HG02678 (cell line): ENCODE measurements around the gene VILL.

ENCODE experiments used
- ATAC-seq: cut with Tn5 transposase; IDR thresholded peaks from one replicate; pipeline ENCODE4 v1.9.1; 2021; ENCODE audit warnings: mild to moderate bottlenecking, moderate library complexity; ENCODE audit not compliant: unreplicated experiment

The VILL gene

DNA sequence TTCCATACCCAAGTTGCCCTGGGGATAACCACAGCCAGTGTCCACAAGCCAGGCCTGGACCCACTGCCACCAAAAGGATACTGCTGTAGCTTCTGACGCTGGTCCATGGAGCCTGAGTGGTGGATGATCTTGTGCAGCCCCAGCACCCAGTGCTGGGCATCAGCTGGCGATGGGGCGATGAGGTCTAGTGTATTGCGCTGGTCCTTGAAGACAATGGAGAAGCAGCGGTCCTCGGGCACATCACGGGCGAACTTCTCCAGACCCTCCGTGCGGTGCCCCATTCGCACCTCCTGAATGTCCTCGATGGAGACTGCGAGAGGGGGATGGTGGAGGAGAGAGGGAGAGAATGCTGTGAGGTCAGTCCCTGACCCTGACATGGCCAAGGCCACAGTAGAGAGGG is 25.8 kb downstream of the VILL start:
- ATAC-seq, result no peak

DNA sequence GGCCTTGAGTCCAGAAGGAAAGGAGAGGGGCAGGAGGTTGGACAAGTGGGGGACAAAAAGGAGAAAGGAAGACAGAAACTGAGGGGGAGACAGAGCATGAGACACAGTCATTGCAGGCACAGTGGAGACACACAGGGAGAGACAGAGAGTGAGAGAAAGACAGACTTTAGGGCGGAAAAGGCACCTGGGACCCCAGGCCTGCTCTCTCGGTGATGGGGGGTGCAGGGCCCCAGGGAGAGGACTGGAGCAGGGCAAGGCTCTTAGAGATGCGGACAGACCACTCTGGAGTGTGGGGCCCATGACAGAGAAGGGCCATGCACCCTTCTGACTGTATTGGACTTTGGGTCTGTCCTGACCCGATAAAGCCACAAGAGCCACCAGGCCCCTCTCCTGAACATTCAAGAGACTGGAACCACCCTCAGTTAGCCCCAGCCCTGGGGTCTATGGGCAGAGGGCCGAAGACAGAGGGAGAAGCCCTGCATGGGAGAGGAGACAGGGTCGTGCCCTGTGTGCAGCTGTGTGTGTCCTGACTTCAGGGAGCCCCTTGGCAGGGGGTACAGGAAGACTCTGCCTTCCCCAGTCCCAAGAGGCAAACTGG is 26.4 kb downstream of the VILL start:
- ATAC-seq, result no peak

DNA sequence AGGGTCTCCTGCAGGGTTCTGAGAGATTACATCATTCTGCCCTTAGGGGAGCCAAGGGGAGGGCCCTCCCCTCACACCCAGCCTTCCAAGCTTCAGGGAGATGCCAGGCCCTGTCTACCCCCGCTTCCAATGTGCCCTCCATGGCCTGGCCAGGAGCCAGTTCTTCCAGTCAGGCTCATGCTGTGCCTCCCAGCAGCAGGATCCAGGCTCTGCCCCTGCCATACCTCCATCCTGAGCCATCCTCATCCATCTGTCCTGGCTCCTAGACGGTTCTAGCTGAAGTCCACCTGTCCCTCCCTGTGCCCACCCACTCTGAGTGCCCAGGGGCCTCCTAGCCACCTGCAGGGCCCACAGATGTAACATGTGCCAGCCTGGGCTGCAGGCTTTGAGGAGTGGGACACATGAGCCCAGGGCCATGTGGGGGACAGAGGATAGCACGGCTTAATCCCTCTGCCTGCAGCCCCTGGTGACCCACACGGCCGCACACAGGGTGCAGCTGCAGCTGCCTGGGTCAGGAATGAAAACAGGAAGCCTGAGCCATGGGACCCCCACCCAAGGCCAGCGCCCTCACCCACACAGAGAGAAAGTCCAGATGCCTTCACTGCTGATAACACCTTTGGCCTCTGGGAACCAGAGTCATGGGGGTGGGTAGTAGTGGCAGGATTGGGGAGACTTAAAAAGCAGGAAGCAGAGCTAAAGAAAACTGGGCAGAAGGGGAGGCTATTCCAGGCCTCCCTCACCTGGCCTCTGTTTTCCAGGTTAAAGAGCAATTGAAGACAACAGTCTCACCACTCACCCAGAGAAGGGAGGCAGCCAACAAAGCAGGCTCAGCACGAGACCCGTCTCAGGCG is 27.1 kb downstream of the VILL start:
- no peak for ATAC-seq

DNA sequence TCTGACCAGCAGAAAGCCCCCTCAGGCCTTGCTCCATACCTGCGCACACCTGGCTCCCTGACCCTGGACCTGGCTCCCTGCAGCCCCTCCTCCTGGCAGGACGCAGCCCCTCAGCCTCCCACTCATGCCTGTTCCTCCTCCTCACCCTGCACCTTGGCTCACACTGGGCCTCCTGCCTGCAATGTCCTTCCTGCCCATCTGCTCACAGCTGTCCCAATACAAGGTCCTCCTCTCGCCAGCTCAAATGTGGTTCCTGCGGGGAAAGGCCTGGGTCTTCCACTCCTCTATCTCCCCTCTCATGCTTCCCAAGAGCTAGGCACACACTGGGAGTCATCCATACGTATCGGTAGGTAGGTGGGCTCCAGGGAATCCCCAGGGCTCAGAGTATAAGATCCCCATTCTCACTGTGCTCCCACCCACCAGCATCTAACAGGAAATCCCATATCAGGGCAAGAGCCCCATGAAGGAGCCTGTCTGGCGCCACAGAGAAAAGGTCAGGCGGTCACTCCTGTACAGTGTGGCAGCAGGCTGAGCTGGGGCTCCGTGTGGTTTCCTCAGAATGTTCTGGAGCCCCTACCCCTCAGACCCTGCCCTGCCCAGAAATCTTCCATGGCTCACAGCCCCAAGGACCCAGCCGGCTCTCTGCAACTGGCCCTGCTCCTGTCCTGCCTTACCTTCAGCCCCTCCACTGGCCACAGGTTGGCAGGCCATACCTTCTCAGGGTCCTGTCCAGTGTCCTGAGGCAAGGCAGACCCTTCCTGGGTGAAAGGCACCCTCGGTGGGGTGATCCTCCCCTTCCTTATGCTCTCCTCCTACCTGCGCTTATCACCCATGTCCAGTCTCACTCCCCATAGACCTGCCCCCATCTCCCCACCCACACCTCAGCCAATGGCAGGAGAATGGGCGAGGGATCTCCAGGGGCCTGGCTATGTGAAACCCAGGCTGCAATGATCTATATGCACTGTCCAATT is 28.0 kb downstream of the VILL start:
- ATAC-seq, result no peak

DNA sequence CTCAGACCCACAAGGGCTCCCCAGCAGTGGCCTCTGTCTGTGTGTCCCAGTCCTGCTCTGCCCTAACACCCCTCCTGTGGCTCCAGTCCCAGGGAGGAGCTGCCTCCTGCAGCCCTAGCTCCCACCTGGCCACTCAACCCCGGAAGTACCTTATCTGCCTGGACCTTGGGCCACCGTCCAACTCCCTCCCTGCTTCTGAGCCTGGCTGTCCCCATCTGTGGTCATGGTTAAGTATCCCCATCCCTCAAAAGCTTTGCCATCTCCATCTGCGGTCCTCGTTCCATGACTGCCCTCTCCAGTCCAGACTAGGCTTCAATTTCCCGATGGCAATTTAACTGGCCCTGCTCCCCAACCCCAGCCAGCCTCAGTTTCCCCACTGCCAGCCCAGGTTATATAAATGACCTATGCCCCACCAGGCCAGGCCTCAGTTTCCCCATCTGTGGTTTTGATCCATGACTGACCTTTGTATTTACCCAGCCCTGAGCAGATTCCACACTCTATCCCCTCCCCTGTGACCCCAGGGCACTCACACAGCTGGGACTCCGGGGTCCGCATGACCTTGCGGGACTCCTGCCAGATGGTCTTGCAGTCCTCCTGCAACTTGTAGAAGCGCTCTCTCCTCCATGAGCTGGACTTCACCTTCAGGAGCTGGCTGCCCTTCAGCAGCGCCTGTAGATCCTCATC is 29.2 kb downstream of the VILL start:
- ATAC-seq, result no peak

DNA sequence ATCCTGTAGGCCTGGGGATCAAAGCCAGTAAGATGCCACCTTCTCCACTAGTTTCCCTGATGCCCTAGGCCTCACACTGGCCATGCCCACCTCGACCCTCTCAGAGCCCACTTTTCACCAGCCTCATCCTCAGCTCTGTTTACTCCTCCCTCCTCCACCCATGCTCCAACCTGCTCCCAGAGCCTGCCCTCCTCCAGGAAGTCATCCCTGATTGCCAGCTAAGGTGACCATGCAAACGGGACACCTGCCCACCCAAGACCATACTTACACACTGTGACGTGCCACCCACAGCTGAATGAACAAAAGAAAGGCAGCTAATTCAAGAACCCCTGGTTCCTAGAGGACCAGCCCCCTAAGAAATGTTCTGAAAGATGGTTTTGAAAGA is 29.7 kb downstream of the VILL start:
- no peak for ATAC-seq

DNA sequence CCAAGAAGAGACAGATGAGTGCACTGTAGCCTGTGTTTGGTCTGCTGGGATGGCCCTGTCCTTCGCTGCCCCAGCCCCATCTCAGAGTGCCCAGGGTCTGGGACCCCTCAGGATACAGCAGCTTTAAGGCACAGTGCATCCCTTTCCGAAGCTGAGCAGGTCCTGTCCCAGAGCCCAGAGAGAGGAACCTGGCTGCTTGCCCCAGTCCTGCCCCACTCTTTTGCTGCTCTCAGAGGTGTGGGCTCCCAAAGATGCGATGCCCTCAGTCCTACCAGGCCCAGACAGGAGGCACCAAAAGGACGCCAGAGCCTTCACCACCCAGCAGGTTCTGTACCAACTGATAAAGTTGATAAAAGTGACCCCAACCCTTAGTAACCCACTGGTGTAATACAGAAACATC is 30.6 kb downstream of the VILL start:
- no peak for ATAC-seq

DNA sequence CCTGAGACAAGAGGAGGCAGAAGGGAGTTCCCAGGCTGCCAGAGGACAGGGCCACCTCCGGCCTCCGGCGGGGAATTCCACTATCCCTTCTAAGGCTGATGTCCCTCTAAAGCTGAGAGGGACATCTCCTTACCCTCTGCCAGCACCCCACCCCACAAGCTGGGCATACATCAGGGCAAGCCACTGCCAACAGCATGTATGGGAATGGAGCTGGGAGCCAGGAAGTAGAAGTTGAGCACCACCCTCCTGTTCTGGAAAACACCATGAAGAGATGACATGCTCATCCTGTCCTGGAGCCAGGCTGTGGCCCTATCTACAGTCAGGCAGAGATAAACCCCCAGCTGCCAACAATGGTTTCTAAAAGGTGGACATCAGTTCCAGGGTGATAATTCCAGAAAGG is 31.7 kb downstream of the VILL start:
- ATAC-seq, result no peak

DNA sequence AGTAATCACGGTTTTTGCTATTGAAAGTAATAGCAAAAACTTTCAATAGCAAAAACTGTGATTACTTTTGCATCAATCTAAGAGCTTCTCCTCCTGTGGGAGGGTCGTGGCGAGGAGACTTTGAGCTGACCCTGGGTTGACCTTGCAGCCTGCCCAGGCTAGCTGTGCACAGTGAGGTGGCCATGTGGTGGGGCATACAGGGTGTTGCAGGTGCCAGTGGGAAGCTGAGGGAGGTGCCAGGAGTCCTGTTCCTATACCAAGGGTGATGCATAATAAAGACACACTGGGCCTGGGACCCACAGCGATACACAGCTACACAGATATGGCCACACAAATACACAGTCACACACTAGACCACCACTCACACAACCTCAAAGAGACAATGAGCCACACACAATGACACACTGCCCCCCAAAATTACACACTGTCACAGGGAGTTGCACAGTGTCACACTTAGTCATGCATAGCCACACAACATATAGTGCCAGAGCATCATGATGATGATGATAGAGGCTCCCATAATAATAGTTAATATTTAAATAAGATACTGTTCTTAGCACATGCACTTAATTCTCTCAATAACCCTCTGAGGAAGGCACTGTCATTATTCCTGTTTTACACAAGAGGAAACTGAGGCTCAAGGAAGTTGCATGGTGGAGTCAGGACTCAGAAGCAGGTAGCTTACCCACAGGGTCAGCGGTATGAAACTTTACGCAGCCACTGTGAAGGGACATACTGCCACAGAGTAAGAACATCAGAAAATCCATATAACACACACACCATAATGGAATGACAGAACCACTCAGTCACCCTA is 32.5 kb downstream of the VILL start:
- no peak for ATAC-seq

DNA sequence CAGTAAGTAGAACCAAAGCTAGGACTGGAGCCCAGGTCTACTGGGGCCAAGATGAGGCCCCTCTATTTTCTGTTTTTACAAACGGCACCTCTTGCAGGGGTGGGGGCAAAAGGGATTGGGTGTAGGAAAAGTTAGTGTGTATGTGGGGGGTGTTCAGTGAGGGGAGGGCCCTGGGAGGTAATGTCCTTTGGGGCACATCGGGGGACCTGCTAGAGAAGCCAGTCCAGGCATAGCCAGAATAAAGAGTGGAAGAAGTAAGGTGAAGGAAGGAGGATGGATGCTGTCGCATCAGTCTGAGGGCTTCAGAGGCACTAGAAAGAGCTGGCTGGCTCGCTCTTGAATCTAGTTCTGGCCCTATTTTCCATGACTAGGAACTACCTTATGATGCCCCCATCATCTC is 36.3 kb downstream of the VILL start:
- ATAC-seq, result no peak

DNA sequence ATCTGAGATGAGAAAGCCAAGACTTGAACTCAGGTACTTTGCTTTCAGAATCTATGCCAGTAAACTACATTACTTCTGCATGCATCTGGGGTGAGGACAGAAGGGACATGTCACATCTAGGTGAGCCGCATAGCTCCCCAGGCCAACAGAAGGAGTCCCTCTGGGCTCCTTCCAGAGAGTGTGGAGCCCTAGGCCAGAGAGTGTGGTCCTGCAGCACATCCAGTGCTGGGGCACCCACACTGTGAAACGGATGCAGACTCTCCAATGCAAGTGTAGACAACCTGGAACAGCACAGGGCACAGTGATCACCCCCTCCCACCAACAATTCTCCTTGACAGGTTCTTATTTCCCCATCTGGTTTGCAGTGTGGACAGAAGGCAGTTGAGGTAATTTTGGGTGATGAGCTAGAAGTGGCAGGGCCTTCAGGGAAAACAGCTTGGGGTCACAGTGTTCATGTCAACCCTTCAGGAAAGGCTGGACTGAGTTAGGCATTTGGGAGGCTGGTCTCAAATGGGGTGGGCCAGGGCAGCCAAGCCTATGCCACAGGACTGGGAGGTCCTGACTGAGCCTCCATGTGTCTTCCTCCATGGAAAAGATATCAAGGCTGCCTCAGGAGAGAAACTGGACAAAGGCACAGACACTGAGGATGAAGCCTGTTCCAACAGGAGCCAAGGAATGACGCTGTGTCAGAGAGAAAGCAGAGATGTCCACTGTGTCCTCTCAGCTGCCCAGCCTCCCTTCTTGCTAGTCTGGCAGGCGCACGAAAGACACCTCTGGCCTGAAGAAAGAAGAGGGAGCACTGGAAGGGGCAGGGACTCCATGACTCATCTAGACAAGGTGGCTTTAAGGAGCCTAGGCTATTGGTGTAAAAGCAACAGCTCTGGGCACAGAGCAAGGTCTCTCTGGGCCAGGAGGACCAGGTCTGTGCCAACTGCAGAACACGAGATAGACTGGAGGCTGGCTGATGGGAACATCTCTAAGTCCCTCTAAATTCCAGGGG is 37.2 kb downstream of the VILL start:
- ATAC-seq, result no peak

DNA sequence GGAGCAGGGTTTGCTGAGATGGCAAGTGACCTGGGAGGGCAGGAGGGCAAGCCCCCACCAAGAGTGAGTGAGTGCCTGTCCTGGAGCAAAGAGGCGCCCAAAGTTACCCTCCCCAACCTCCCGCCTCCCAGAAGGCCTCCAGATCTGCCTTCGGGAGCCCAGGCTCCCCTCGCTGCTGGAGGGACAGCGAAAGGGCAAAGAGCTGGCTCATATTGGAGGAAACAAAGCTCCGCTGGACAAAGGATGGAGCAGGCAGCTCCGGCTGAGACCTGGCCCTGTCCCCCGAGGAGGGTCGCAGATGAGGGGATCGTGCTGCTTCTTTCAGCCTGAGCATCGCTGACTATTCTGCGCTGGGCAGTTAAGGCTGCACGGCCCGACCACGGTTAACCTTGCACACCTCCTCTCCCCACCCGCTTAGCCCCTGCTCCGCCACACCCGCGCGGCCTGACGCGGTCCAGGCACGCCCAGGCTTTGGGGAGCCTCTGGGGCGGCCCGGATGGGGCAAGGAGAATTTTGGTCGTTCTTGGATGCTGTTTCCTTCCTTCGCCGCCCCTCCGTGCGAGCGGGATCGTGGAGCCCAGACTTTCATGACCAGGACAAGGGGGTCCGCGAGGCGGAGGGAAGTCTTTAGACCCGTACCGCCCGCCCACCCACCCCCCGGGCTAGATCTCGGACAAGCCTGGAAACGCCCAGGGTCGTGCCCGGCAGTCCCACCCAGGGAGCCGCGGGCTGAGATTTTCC is 38.2 kb downstream of the VILL start:
- no peak for ATAC-seq

DNA sequence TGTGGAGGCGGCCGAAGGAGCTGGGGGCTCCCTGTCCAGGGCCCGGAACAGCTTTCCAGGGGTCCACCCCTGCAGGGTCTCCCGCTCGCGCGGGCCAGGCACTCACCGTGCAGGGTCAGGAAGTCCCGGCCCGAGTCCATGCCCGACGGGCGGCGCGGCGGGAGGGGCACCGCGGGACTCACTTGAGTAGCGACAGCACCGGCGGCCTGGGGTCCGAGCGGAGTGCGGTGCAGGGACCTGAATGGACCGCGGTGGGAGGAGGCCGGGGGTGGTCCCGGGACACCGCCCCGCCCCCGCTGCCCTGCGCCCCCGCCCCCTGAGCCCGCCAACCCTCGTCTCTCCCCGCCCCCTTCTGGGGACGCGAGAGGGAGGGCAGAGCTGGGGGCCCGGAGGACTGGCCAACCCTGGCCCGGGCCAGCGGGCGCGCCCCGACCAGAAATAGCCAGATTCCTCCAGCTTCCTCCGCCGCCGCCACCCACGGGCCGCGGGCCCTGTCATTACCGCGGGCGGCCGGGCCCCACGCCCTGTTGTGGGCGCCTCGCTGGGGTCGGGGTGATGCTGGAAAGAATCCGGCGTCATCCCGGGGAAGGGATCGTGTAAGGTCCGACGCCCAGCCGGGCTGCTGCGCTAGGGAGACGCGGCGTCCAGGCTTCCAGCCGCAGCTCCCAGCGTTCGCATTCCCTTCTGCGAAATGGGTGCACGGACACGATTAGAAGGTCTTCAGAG is 39.0 kb downstream of the VILL start, which contains the start of gene PLCD1:
PLCD1 (minus strand) TSS at position 243 of the 726 bp plus-strand sequence; CDS start at position 140, 103 bp downstream.
- no peak for ATAC-seq

DNA sequence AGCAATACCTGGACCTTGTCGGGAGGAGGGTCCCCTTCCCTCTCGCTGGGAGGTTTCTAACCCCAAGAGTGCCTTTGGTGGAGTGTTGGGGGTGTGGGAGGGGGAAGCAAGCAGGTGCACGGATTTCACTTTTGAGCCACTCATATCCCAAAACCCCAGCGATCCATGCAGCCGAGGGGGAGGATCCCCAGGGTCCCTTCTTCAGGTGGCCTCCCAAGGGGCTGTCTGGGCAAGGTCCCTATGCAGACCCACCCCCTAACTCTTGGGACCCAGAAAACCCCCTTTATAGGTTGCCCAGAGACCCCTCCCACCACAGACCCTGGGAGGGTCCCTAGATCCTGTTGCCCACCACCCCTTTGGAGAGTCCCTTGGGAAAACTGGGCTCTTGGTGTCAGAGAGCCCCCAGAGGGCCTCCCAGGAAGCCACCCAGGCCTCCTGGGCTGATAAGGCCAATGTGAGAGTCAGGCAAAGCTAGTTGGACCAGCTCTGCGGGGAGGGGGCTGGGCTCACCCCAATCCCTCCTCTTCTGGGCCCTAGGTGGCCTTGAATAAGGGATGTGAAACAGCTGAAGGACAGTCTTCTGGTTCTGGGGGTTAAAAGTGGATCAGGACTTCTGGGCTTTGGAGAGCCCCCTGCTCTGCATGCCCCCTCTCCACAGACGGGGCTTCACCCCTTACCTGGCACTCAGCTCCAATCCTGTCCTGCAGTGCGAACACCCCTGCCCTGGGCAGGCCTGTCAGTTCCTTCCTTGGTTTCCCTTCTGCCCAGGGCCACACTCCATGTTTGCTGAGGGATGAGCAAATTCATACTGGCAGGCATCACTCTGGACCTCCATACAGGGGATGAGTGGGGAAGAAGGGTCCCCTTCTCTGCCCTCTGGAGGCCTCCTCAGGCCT is 39.8 kb downstream of the VILL start:
- no peak for ATAC-seq

DNA sequence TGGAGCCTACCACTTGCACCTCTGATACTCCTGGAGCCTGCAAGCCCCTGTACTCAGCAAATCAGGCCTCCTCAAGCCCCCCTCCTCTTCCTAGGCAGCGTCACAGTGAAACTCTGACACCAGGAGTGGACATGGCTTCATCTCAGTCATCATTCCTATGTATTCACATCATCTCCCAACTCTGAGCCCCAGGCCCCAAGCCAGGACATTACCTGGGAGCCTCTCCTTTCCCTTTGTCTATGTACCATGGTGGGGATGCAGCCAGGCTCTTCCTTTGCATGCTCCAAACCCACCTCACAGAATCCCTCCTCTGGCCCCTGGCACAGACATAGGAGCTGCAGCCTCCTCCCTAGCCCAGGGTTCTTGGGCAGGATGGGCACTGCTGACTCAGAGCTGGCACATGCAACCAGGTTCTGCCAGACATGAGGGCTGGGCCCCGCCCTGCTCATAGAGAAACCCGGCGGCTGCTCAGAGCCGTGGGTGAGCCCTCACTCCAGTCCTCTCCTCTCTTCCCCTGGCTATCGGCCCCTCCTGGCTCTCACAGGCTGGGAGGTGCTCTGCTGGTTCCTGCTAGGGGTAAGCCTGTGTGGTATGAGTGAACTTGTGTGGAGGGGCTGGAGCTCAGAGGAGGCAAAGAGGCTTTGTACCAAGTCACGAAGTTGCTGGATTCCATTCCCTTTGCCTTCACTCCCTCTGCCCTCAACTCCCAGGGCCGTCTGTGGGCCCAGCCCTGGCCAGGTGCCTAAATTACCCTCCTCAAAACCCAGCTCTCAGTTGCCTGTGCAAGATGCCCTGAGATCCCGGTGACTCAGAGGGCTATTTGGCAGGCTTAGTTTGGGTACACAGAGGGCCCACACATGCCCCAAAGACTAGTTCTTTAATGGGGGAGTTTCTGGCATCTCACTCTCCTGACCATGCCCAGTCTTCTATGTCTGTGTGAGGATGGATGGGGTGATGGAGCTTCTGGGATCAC is 40.7 kb downstream of the VILL start:
- ATAC-seq, result no peak
